ENCODE results near the gene ABCB9. TPM values are rescaled to one million over a fixed set of nuclear protein-coding genes. Genes with fewer than 3 reads are reported as not detected.

The ABCB9 gene
- total and polyA plus RNA-seq, 2 of the 8 experiments (the other 6 are each of a cell fraction or from before 2014, with no cell fraction given) = 3.8 to 8.0 TPM

- H2AK5ac ChIP-seq (ENCODE audit: low read depth, low read length) = no peak overlapping the region
- peaks cover 4% of the 10 kb centered on the region; the same call in 1 of the 2 replicates for H3K23me2 ChIP-seq (ENCODE audit: low read depth, low read length)
- FAIRE-seq = no peak
- H3K9ac ChIP-seq (replicated peaks in 1 of 4; ENCODE audit: extremely low read depth in 1 of 4, low read depth in 3 of 4, low read length in 3 of 4) = peak overlapping the region in 1 of 4 experiments; percentile 25; a peak in 1 of 7 replicates
- peaks cover 0 to 62% of the 10 kb centered on the region in 2 experiments; a peak in 3 of 4 replicates for H3K79me2 ChIP-seq (ENCODE audit: control insufficient read depth in 1 of 2, insufficient read depth in 2 of 2, low read length in 2 of 2)
- no peak overlapping the region for H2BK5ac ChIP-seq (ENCODE audit: low read depth, low read length)
- DNase-seq (ENCODE audit: low read depth in 1 of 2, low spot score in 2 of 2) = no peak
- 21% methylated on average over 10 of the region's 10 CpGs; no CpG with 5 or more reads in 1 of the 2 experiments for WGBS, 2 experiments (ENCODE audit: extremely low coverage in 1 of 2, insufficient coverage in 1 of 2, insufficient read length in 1 of 2, insufficient replicate concordance in 2 of 2, low coverage in 1 of 2, low lambda C conversion rate in 2 of 2, missing lambda C conversion rate in 1 of 2)
- H2BK20ac ChIP-seq (ENCODE audit: low read length) = no peak overlapping the region
- no peak overlapping the region for H2BK12ac ChIP-seq (ENCODE audit: low read depth, low read length)
- POLR2A ChIA-PET (ENCODE audit: partially characterized antibody) = interaction anchor here (0.5 to 1.6 kb wide), 6 partner anchors 12 to 135 kb away, joined by 3 read pairs; partner anchors contain the start of gene ABCB9
- peaks cover 4 to 23% of the 10 kb centered on the region in 2 experiments for H4K20me1 ChIP-seq (replicated peaks in 1 of 2; ENCODE audit: control insufficient read depth in 1 of 2, insufficient read depth in 2 of 2, low read length in 2 of 2)
- H3K56ac ChIP-seq (replicated peaks; ENCODE audit: insufficient read length, low read depth, low read length) = no peak overlapping the region
- peak overlapping the region; percentile 55 for H4K5ac ChIP-seq (ENCODE audit: insufficient read length, low read depth, low read length)
- H2BK120ac ChIP-seq (replicated peaks; ENCODE audit: low read depth, low read length) = no peak overlapping the region
- no peak overlapping the region for H4K8ac ChIP-seq (ENCODE audit: extremely low read depth, insufficient read depth, low read length)
- no peak overlapping the region for H3K23ac ChIP-seq (ENCODE audit: insufficient read length)
- no peak overlapping the region for H2BK15ac ChIP-seq (ENCODE audit: low read length)
- peaks cover 5% of the 10 kb centered on the region; the same call in 1 of the 2 replicates for H3K79me1 ChIP-seq (ENCODE audit: low read depth, low read length)
- H3K27ac ChIP-seq (ENCODE audit: low read depth, low read length) = no peak overlapping the region
- H3K4me1 ChIP-seq (replicated peaks in 1 of 4; ENCODE audit: control insufficient read depth in 3 of 4, insufficient read depth in 4 of 4, low read length in 3 of 4) = peaks cover 9 to 31% (median 14%) of the 10 kb centered on the region in 4 experiments
- no peaks in the 10 kb centered on the region for H3K36me3 ChIP-seq (ENCODE audit: control insufficient read depth in 2 of 4, insufficient read depth in 4 of 4, low read length in 3 of 4)
- peak overlapping the region in 3 of 4 experiments; percentile 7 to 39 (median 20); a peak in 5 of 8 replicates for H3K4me3 ChIP-seq (ENCODE audit: extremely low read depth in 1 of 4, insufficient read depth in 2 of 4, low read depth in 3 of 4, low read length in 4 of 4)
- peak overlapping the region; percentile 62 to 71 for H3K4me2 ChIP-seq (ENCODE audit: insufficient read depth in 1 of 2, low read depth in 2 of 2, low read length in 2 of 2)
- CTCF ChIA-PET (ENCODE audit: partially characterized antibody) = interaction anchor here (1.0 to 1.7 kb wide), 8 partner anchors 12 to 57 kb away, joined by 3 to 6 read pairs (median 4); no protein-coding TSS in a partner anchor
- H3K4ac ChIP-seq (replicated peaks; ENCODE audit: insufficient read length, low read depth, low read length) = no peak overlapping the region
- H3K14ac ChIP-seq (ENCODE audit: insufficient read length) = no peak overlapping the region
- peaks cover 3 to 25% (median 21%) of the 10 kb centered on the region in 4 experiments for H3K27me3 ChIP-seq (replicated peaks in 1 of 4; ENCODE audit: control insufficient read depth in 3 of 4, extremely low read depth in 1 of 4, insufficient read depth in 3 of 4, low read length in 3 of 4)
- no peak overlapping the region for H2AFZ ChIP-seq (ENCODE audit: low read length)
- no peak overlapping the region for H3K18ac ChIP-seq (ENCODE audit: extremely low read depth, low read length)
- no peak overlapping the region for H4K91ac ChIP-seq (replicated peaks; ENCODE audit: insufficient read length, low read length)
- H3K9me3 ChIP-seq (ENCODE audit: insufficient read depth in 2 of 2, low read depth in 1 of 2, low read length in 1 of 2) = no peaks in the 10 kb centered on the region
Observed at GRCh38 chr12:122891661-122892525, 74.4 kb downstream of the ABCB9 start.

Measured in H1 (cell line).